Mesenchymal stem cell (in vitro differentiated cells and primary cell): ENCODE measurements around the gene EHD4.
A peak's percentile ranks its signal among the peaks of the same experiment; 100 is the strongest.

Experiments
- DNase-seq: peaks from one replicate; pipeline ENCODE4 v3.0.0-alpha.2; 2013
- H2AFZ ChIP-seq: one replicate; pipeline ENCODE4 v1.6.1; 2013; ENCODE audit warnings: low read depth, mild to moderate bottlenecking, control low read depth, inconsistent platforms, low read length, moderate library complexity
- H2AK5ac ChIP-seq: 2 replicates; pipeline ENCODE4 v1.6.1; 2013; ENCODE audit warnings: low read length, moderate library complexity, mild to moderate bottlenecking, inconsistent platforms; ENCODE audit not compliant: severe bottlenecking
- H2BK120ac ChIP-seq: one replicate; pipeline ENCODE4 v1.6.1; 2013; ENCODE audit warnings: low read depth, mild to moderate bottlenecking, inconsistent platforms, low read length, moderate library complexity
- H2BK12ac ChIP-seq, 2 experiments: one replicate each; pipeline ENCODE4 v1.6.1; 2013; ENCODE audit warnings: inconsistent platforms in 2 of 2, low read length in 2 of 2, mild to moderate bottlenecking in 2 of 2, moderate library complexity in 2 of 2, control low read depth in 1 of 2
- H2BK15ac ChIP-seq: one replicate; pipeline ENCODE4 v1.6.1; 2013; ENCODE audit warnings: mild to moderate bottlenecking, low read depth, inconsistent platforms; ENCODE audit not compliant: poor library complexity, severe bottlenecking
- H2BK5ac ChIP-seq: 2 replicates; pipeline ENCODE4 v1.6.1; 2013; ENCODE audit warnings: low read depth, mild to moderate bottlenecking, low read length, control low read depth, inconsistent platforms; ENCODE audit not compliant: poor library complexity, severe bottlenecking
- H3K14ac ChIP-seq, 2 experiments: one replicate each; pipeline ENCODE4 v1.6.1; 2013; ENCODE audit warnings: inconsistent platforms in 2 of 2, low read length in 2 of 2, control low read depth in 1 of 2, mild to moderate bottlenecking in 1 of 2, moderate library complexity in 1 of 2
- H3K18ac ChIP-seq, 2 experiments: one replicate each; pipeline ENCODE4 v1.6.1; 2013; ENCODE audit warnings: inconsistent platforms in 2 of 2, low read length in 2 of 2, control low read depth in 1 of 2, low read depth in 1 of 2, mild to moderate bottlenecking in 1 of 2
- H3K23ac ChIP-seq, 2 experiments: one replicate each; pipeline ENCODE4 v1.6.1; 2013; ENCODE audit warnings: inconsistent platforms in 2 of 2, low read length in 2 of 2, mild to moderate bottlenecking in 2 of 2, moderate library complexity in 2 of 2, control low read depth in 1 of 2
- H3K27ac ChIP-seq: 2 replicates; pipeline ENCODE4 v1.5.1; 2013; ENCODE audit warnings: mild to moderate bottlenecking, moderate library complexity, low read length, control low read depth, inconsistent platforms; ENCODE audit not compliant: poor library complexity, severe bottlenecking
- H3K27me3 ChIP-seq, 2 experiments: 2 replicates each; pipeline versions ENCODE4 v1.6.1 to v1.7.0; 2013; ENCODE audit warnings: low read length in 2 of 2, mild to moderate bottlenecking in 2 of 2, moderate library complexity in 2 of 2, control low read depth in 1 of 2, inconsistent platforms in 1 of 2; ENCODE audit not compliant: control insufficient read depth in 1 of 2, insufficient read depth in 1 of 2
- H3K36me3 ChIP-seq, 2 experiments: 2 replicates each; pipeline versions ENCODE4 v1.6.1 to v1.7.0; 2013; ENCODE audit warnings: low read length in 2 of 2, control low read depth in 1 of 2, inconsistent platforms in 1 of 2, low read depth in 1 of 2, mild to moderate bottlenecking in 1 of 2; ENCODE audit not compliant: insufficient read depth in 2 of 2, control insufficient read depth in 1 of 2
- H3K4ac ChIP-seq, 2 experiments: one replicate each; pipeline ENCODE4 v1.6.1; 2013; ENCODE audit warnings: inconsistent platforms in 2 of 2, low read length in 2 of 2, mild to moderate bottlenecking in 2 of 2, moderate library complexity in 2 of 2, control low read depth in 1 of 2, low read depth in 1 of 2
- H3K4me1 ChIP-seq: 2 replicates; pipeline ENCODE4 v1.6.1; 2013; ENCODE audit warnings: low read depth, low read length, control low read depth; ENCODE audit not compliant: control insufficient read depth, insufficient read depth
- H3K4me2 ChIP-seq: 2 replicates; pipeline ENCODE4 v1.6.1; 2013; ENCODE audit warnings: low read length, mild to moderate bottlenecking, inconsistent platforms; ENCODE audit not compliant: poor library complexity, severe bottlenecking
- H3K4me3 ChIP-seq, 2 experiments: 2 replicates each; pipeline versions ENCODE4 v1.5.1 to v1.7.0; 2013; ENCODE audit warnings: low read length in 2 of 2, mild to moderate bottlenecking in 2 of 2, control low read depth in 1 of 2, low read depth in 1 of 2; ENCODE audit not compliant: insufficient read depth in 1 of 2
- H3K79me1 ChIP-seq: replicated peaks from 2 replicates; pipeline ENCODE4 v1.6.1; 2013; ENCODE audit warnings: mild to moderate bottlenecking, control low read depth, low read length, inconsistent platforms; ENCODE audit not compliant: poor library complexity, severe bottlenecking
- H3K9ac ChIP-seq: 2 replicates; pipeline ENCODE4 v1.7.0; 2013; ENCODE audit warnings: mild to moderate bottlenecking, low read length, moderate library complexity
- H3K9me3 ChIP-seq: 2 replicates; pipeline ENCODE4 v1.7.0; 2013; ENCODE audit warnings: mild to moderate bottlenecking, low read length; ENCODE audit not compliant: control insufficient read depth
- H4K8ac ChIP-seq: one replicate; pipeline ENCODE4 v1.6.1; 2013; ENCODE audit warnings: inconsistent platforms, mild to moderate bottlenecking, low read length, moderate library complexity
- H4K91ac ChIP-seq: one replicate; pipeline ENCODE4 v1.6.1; 2013; ENCODE audit warnings: mild to moderate bottlenecking, low read length, inconsistent platforms
- WGBS: methylation state at CpG from one replicate; pipeline ENCODE4 v1.1.7; 2013; ENCODE audit warnings: mixed read lengths; 5-methylcytosine and 5-hydroxymethylcytosine counted together

The EHD4 gene

DNA sequence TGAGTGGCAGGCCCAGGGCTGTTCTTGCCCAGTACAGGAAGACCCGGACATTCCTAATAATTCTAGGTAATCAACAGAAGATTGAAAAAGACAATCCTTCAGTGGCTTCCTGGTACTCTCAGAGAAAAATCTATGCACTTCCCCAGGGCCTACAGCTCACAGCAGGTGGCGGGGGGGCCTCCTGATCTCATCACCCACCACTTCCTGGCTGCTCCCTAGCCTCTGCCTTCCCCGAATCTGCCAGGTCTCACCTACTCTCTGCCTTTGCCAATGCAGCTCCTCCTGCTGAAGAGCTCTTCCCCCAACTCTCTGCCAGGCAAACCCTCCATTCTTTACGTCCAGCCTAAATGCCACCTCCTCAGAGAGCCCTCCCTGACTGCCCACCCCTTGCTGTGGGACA is 37.5 kb downstream of the EHD4 start:
- Histone ChIP-seq H2BK12ac (no peak overlapping the region), H3K4me1 (peaks cover 42% of the 10 kb centered on the region), H4K8ac (peak overlapping the region; percentile 49), H2BK15ac (peak overlapping the region; percentile 23), H2BK120ac (no peak overlapping the region), H3K27me3 (no peaks in the 10 kb centered on the region), H2BK5ac (peak overlapping the region; percentile 1), H3K18ac (peak overlapping the region in 1 of 2 experiments; percentile 29), H3K4me2 (no peak overlapping the region), H3K23ac (no peak overlapping the region), H3K4me3 (no peak overlapping the region), H3K4ac (peak overlapping the region in 1 of 2 experiments; percentile 77), H4K91ac (peak overlapping the region; percentile 52), H2AK5ac (peak overlapping the region; percentile 96), H3K27ac (peak overlapping the region; percentile 95), H3K9ac (no peak overlapping the region), H2AFZ (no peak overlapping the region), H3K36me3 (peaks cover 0 to 15% of the 10 kb centered on the region in 2 experiments), H3K79me1 (peaks cover 13% of the 10 kb centered on the region), H3K9me3 (no peaks in the 10 kb centered on the region), H3K14ac (no peak overlapping the region)
- DNase-seq, result no peak
- 50% methylated on average over 4 of the region's 4 CpGs for WGBS

- H3K4me2 ChIP-seq, result no peak overlapping the region
- H4K91ac ChIP-seq, result peak overlapping the region; percentile 88
- H2BK5ac ChIP-seq, result no peak overlapping the region
- peaks cover 43% of the 10 kb centered on the region for H3K4me1 ChIP-seq
- H2AFZ ChIP-seq, result no peak overlapping the region
- H2BK12ac ChIP-seq, result peak overlapping the region; percentile 12 to 69
- H3K14ac ChIP-seq, result no peak overlapping the region
- no peak overlapping the region for H2BK15ac ChIP-seq
- WGBS, result 48% methylated on average over 10 of the region's 10 CpGs
- no peaks in the 10 kb centered on the region for H3K27me3 ChIP-seq
- H3K9ac ChIP-seq, result no peak overlapping the region
- peak overlapping the region; percentile 24 to 64 for H3K4ac ChIP-seq
- H3K9me3 ChIP-seq, result no peaks in the 10 kb centered on the region
- no peak for DNase-seq
- no peak overlapping the region for H3K4me3 ChIP-seq
- H3K18ac ChIP-seq, result peak overlapping the region in 1 of 2 experiments; percentile 75
- H4K8ac ChIP-seq, result peak overlapping the region; percentile 76
- peaks cover 13% of the 10 kb centered on the region for H3K79me1 ChIP-seq
- H3K27ac ChIP-seq, result peak overlapping the region; percentile 95
- H3K36me3 ChIP-seq, result peaks cover 0 to 18% of the 10 kb centered on the region in 2 experiments
- no peak overlapping the region for H3K23ac ChIP-seq
- H2AK5ac ChIP-seq, result peak overlapping the region; percentile 98
- no peak overlapping the region for H2BK120ac ChIP-seq
These were observed 38.6 kb downstream of the EHD4 start for GRCh38 chr15:41933771-41934170.

GRCh38 chr15:41933326-41933725 is 39.0 kb downstream of the EHD4 start:
- H3K27ac ChIP-seq, result peak overlapping the region; percentile 6
- no peak overlapping the region for H3K4me3 ChIP-seq
- no peak overlapping the region for H3K14ac ChIP-seq
- DNase-seq, result no peak
- no peaks in the 10 kb centered on the region for H3K9me3 ChIP-seq
- H3K4me2 ChIP-seq, result no peak overlapping the region
- H2AFZ ChIP-seq, result no peak overlapping the region
- H4K91ac ChIP-seq, result no peak overlapping the region
- H3K4me1 ChIP-seq, result peaks cover 45% of the 10 kb centered on the region
- H3K79me1 ChIP-seq, result peaks cover 13% of the 10 kb centered on the region
- H3K9ac ChIP-seq, result peak overlapping the region; percentile 9
- H2BK15ac ChIP-seq, result no peak overlapping the region
- H2AK5ac ChIP-seq, result peak overlapping the region; percentile 73
- peak overlapping the region in 1 of 2 experiments; percentile 24 for H3K4ac ChIP-seq
- H3K18ac ChIP-seq, result peak overlapping the region; percentile 28 to 55
- no peak overlapping the region for H2BK120ac ChIP-seq
- 83% methylated on average over 4 of the region's 7 CpGs for WGBS
- H2BK5ac ChIP-seq, result no peak overlapping the region
- H2BK12ac ChIP-seq, result peak overlapping the region in 1 of 2 experiments; percentile 55
- H3K23ac ChIP-seq, result no peak overlapping the region
- H3K36me3 ChIP-seq, result peaks cover 0 to 21% of the 10 kb centered on the region in 2 experiments
- H4K8ac ChIP-seq, result peak overlapping the region; percentile 12
- H3K27me3 ChIP-seq, result no peaks in the 10 kb centered on the region

DNA sequence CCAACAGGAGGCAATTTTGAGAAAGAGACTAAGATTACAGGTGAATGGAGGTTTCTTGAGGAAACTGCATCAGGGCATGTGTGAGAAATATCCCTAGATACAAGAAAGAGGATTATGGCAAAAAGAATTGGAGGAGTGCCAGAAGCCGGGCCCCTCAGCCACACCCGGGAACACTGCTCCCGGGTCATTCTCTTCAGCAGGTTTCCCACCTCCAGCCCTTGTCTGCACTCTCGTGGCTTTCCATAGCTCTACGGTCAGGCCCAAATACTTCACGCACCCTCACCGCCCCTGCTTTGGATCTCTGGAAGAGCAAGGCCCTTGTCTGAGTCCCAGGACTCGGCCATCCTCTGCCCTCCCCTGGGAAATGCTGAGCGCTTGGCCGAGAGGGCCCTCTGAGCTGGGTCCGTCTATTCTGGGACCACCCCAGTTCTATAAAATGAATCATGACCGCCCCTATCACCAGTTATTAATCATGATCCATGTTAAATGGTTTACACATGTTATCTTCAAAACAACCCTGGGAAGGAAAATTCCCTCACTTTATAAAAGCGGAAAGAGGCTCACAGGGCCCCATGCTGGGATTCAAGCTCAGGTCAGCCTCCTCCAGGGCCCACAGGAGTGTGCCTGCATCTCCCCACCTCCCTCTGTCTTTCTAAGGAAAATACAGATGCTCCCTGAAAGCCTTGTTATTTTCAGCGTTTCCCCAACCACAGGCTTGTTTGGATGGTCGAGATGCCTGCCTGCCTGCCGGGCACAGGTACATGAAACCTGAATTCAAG is 39.7 kb downstream of the EHD4 start:
- peak overlapping the region; percentile 37 to 55 for H3K18ac ChIP-seq
- peaks cover 45% of the 10 kb centered on the region for H3K4me1 ChIP-seq
- H2BK5ac ChIP-seq, result peak overlapping the region; percentile 35
- H3K23ac ChIP-seq, result no peak overlapping the region
- H3K4me3 ChIP-seq, result no peak overlapping the region
- H3K79me1 ChIP-seq, result peaks cover 15% of the 10 kb centered on the region
- H3K4ac ChIP-seq, result no peak overlapping the region
- H2BK120ac ChIP-seq, result no peak overlapping the region
- no peaks in the 10 kb centered on the region for H3K27me3 ChIP-seq
- H3K27ac ChIP-seq, result peak overlapping the region; percentile 6
- H3K14ac ChIP-seq, result no peak overlapping the region
- no peak overlapping the region for H2BK15ac ChIP-seq
- H3K9me3 ChIP-seq, result no peaks in the 10 kb centered on the region
- H3K9ac ChIP-seq, result peak overlapping the region; percentile 9
- WGBS, result 85% methylated on average over 16 of the region's 16 CpGs
- H3K36me3 ChIP-seq, result peaks cover 0 to 21% of the 10 kb centered on the region in 2 experiments
- H4K91ac ChIP-seq, result no peak overlapping the region
- H2AFZ ChIP-seq, result no peak overlapping the region
- peak overlapping the region in 1 of 2 experiments; percentile 48 for H2BK12ac ChIP-seq
- peak overlapping the region; percentile 76 for H2AK5ac ChIP-seq
- H4K8ac ChIP-seq, result peak overlapping the region; percentile 12
- no peak overlapping the region for H3K4me2 ChIP-seq
- no peak for DNase-seq
